HepG2 (cell line): ENCODE measurements around the gene TAF6L. TPM values are rescaled to one million over a fixed set of nuclear protein-coding genes. Genes with fewer than 3 reads are reported as not detected.

ENCODE experiments used
- CBX5 ChIP-seq: sonication (generic); formaldehyde crosslinking; IDR thresholded peaks from 2 replicates; pipeline ENCODE4 v1.4.0; 2020; ENCODE audit warnings: missing genetic modification reagents, borderline replicate concordance
- CREBL2 ChIP-seq: sonication (generic); formaldehyde crosslinking; IDR thresholded peaks from 2 replicates; pipeline ENCODE4 v1.8.1; 2023; ENCODE audit warnings: missing genetic modification reagents, mild to moderate bottlenecking, borderline replicate concordance
- E2F1 ChIP-seq: sonication (generic); formaldehyde crosslinking; IDR thresholded peaks from 2 replicates; pipeline ENCODE4 v1.5.0; 2020; ENCODE audit warnings: missing genetic modification reagents
- EHMT2 ChIP-seq: fragments of 200-600 bp; sonication (generic); IDR thresholded peaks from 2 replicates; pipeline ENCODE4 v1.7.0; 2017; ENCODE audit warnings: antibody characterized with exemption, low read depth, low read length, borderline replicate concordance
- ELF3 ChIP-seq: IDR thresholded peaks from 2 replicates; pipeline ENCODE4 v1.6.1; 2016; ENCODE audit warnings: missing genetic modification reagents, missing compliant biosample characterization
- GFI1 ChIP-seq: sonication (generic); formaldehyde crosslinking; IDR thresholded peaks from 2 replicates; pipeline ENCODE4 v1.5.0; 2020; ENCODE audit warnings: missing genetic modification reagents, mild to moderate bottlenecking, borderline replicate concordance
- MAFK ChIP-seq, 2 experiments: IDR thresholded peaks in 1 of 2; conservative IDR thresholded peaks in 1 of 2; 2 replicates each; pipeline ENCODE4 v1.6.1; 2011; ENCODE audit warnings: improper control_type of control experiment in 2 of 2, low read length in 2 of 2
- MLLT10 ChIP-seq: sonication (generic); formaldehyde crosslinking; IDR thresholded peaks from 2 replicates; pipeline ENCODE4 v1.4.0; 2020; ENCODE audit warnings: missing genetic modification reagents
- RBAK ChIP-seq: sonication (generic); formaldehyde crosslinking; IDR thresholded peaks from 2 replicates; pipeline ENCODE4 v1.5.1; 2020; ENCODE audit warnings: mild to moderate bottlenecking, missing genetic modification reagents
- RERE ChIP-seq: IDR thresholded peaks from 2 replicates; pipeline ENCODE4 v1.6.1; 2016; ENCODE audit warnings: low read depth, missing genetic modification reagents, missing compliant biosample characterization
- TFE3 ChIP-seq: IDR thresholded peaks from 2 replicates; pipeline ENCODE4 v1.6.1; 2016
- TRIM24 ChIP-seq: sonication (generic); formaldehyde crosslinking; IDR thresholded peaks from 2 replicates; pipeline ENCODE4 v1.8.0; 2022; ENCODE audit warnings: mild to moderate bottlenecking, missing genetic modification reagents
- ZNF205 ChIP-seq: IDR thresholded peaks from 2 replicates; pipeline ENCODE4 v1.6.1; 2018; ENCODE audit warnings: missing biosample characterization, missing genetic modification reagents
- ZNF547 ChIP-seq: sonication (generic); formaldehyde crosslinking; IDR thresholded peaks from 2 replicates; pipeline ENCODE4 v1.5.1; 2020; ENCODE audit warnings: mild to moderate bottlenecking, missing genetic modification reagents
- ZNF644 ChIP-seq: IDR thresholded peaks from 2 replicates; pipeline ENCODE4 v1.6.1; 2016; ENCODE audit warnings: low read depth
- ZNF678 ChIP-seq: sonication (generic); formaldehyde crosslinking; IDR thresholded peaks from 2 replicates; pipeline ENCODE4 v1.4.0; 2020; ENCODE audit warnings: mild to moderate bottlenecking, missing genetic modification reagents
- polyA plus RNA-seq, 8 experiments: library from polyadenylated mRNA; depleted of rRNA in 3 of 8; stranded (reverse) in 7 of 8; unstranded in 1 of 8; fragments of >200 nt; fragmentation: Illumina TruSeq in 4 of 8; extraction: Trizol in 4 of 8; gene quantifications; 2 replicates each; pipeline versions ENCODE4 v1.2.1 to v1.2.3, GENCODE V29; 2011 to 2016; ENCODE audit warnings: low read depth in 4 of 8, missing spikeins in 1 of 8, mixed read lengths in 1 of 8; ENCODE audit not compliant: insufficient read depth in 1 of 8
- total RNA-seq, 5 experiments: library from RNA; depleted of rRNA; stranded (reverse); fragments of >200 nt; fragmentation: Illumina TruSeq; extraction: Trizol; gene quantifications; 2 replicates each; pipeline ENCODE4 v1.2.3, GENCODE V29; 2016; ENCODE audit warnings: low read depth in 1 of 5

TAF6L gene
- total and polyA plus RNA-seq, 2 of the 13 experiments (the other 11 are each of a cell fraction or from before 2014, with no cell fraction given): 12.6 to 19.4 TPM

- TF ChIP-seq MAFK (conservative IDR thresholded peaks at IDR 0.05 in 1 of 2, IDR thresholded peaks at IDR 0.05 in 1 of 2; ENCODE audit: low read length in 2 of 2) (no peak), CREBL2 (CRISPR knock-in tag) (no peak; the same call in 1 of the 2 replicates), E2F1 (CRISPR knock-in tag) (peak; percentile 95), RERE (0 out of 2 replicates have a peak, but pooled peaks have one; percentile 47), GFI1 (CRISPR knock-in tag) (no peak), ELF3 (CRISPR knock-in tag) (peak; percentile 70; the same call in 1 of the 2 replicates), TRIM24 (no peak), RBAK (CRISPR knock-in tag) (no peak), CBX5 (peak; percentile 91; the same call in 1 of the 2 replicates), ZNF678 (CRISPR knock-in tag) (peak; percentile 78; the same call in 1 of the 2 replicates), TFE3 (peak; percentile 69), EHMT2 (no peak), ZNF644 (CRISPR knock-in tag) (no peak), MLLT10 (CRISPR knock-in tag) (no peak), ZNF547 (CRISPR knock-in tag) (peak; percentile 96), ZNF205 (CRISPR knock-in tag) (0 out of 2 replicates have a peak, but pooled peaks have one; percentile 61)
Observed at GRCh38 chr11:62727165-62727871, 43.9 kb upstream of the TAF6L start, which contains the start of gene HNRNPUL2 (continued).
